Memory B cell (primary cell): ENCODE measurements around the gene SEMA5A.

Experiments
- ATAC-seq: fragments of 150-1000 bp; cut with Tn5 transposase; 2 replicates; pipeline ENCODE4 v1.10.0; 2021; ENCODE audit warnings: low read depth, mild to moderate bottlenecking, moderate library complexity
- DNase-seq, 2 donors: peaks; one replicate each; pipeline ENCODE4 v3.0.0; 2022; ENCODE audit warnings: low spot score in 2 of 2
- H3K27ac Mint-ChIP-seq: one replicate; pipeline ENCODE4 v1.8.0; 2022; ENCODE audit warnings: mild to moderate bottlenecking, moderate library complexity, mixed read lengths
- H3K27me3 Mint-ChIP-seq: one replicate; pipeline ENCODE4 v1.8.0; 2022; ENCODE audit warnings: mixed read lengths
- H3K36me3 Mint-ChIP-seq: one replicate; pipeline ENCODE4 v1.8.0; 2022; ENCODE audit warnings: mild to moderate bottlenecking, mixed read lengths
- H3K4me1 Mint-ChIP-seq: one replicate; pipeline ENCODE4 v1.8.0; 2022; ENCODE audit warnings: mixed read lengths
- H3K4me3 Mint-ChIP-seq: one replicate; pipeline ENCODE4 v1.8.0; 2022; ENCODE audit warnings: mild to moderate bottlenecking, moderate library complexity, mixed read lengths
- H3K9me3 Mint-ChIP-seq: one replicate; pipeline ENCODE4 v1.8.0; 2022; ENCODE audit warnings: mixed read lengths

The SEMA5A gene

GRCh38 chr5:9538504-9538903 lies 7.4 kb downstream of the SEMA5A start:
- no peak overlapping the region for H3K27ac Mint-ChIP-seq
- peaks cover 2% of the 10 kb centered on the region for H3K27me3 Mint-ChIP-seq
- no peaks in the 10 kb centered on the region for H3K9me3 Mint-ChIP-seq
- no peak for ATAC-seq
- no peak for DNase-seq
- no peaks in the 10 kb centered on the region for H3K4me1 Mint-ChIP-seq
- no peaks in the 10 kb centered on the region for H3K36me3 Mint-ChIP-seq
- H3K4me3 Mint-ChIP-seq, result no peak overlapping the region

- Mint-ChIP-seq H3K4me3 (no peak overlapping the region), H3K27me3 (no peaks in the 10 kb centered on the region), H3K36me3 (no peaks in the 10 kb centered on the region), H3K27ac (no peak overlapping the region), H3K9me3 (no peaks in the 10 kb centered on the region), H3K4me1 (no peaks in the 10 kb centered on the region)
- ATAC-seq (no peak), DNase-seq (no peak)
Measured at GRCh38 chr5:9537223-9538141, 8.4 kb downstream of the SEMA5A start.

- no peak overlapping the region for H3K4me3 Mint-ChIP-seq
- H3K9me3 Mint-ChIP-seq, result no peaks in the 10 kb centered on the region
- no peaks in the 10 kb centered on the region for H3K4me1 Mint-ChIP-seq
- H3K36me3 Mint-ChIP-seq, result no peaks in the 10 kb centered on the region
- ATAC-seq, result no peak
- DNase-seq, result no peak
- no peak overlapping the region for H3K27ac Mint-ChIP-seq
- H3K27me3 Mint-ChIP-seq, result no peaks in the 10 kb centered on the region
Measured at GRCh38 chr5:9536717-9537116, 9.2 kb downstream of the SEMA5A start.

- ATAC-seq, result no peak
- Mint-ChIP-seq H3K36me3 (no peaks in the 10 kb centered on the region), H3K27ac (no peak overlapping the region), H3K4me1 (no peaks in the 10 kb centered on the region), H3K9me3 (no peaks in the 10 kb centered on the region), H3K4me3 (no peak overlapping the region), H3K27me3 (no peaks in the 10 kb centered on the region)
- DNase-seq, result no peak
Measured at GRCh38 chr5:9534881-9535517, 10.9 kb downstream of the SEMA5A start.

GRCh38 chr5:9533562-9534364 lies 12.1 kb downstream of the SEMA5A start:
- no peaks in the 10 kb centered on the region for H3K4me1 Mint-ChIP-seq
- H3K9me3 Mint-ChIP-seq, result no peaks in the 10 kb centered on the region
- DNase-seq (no peak), ATAC-seq (no peak)
- H3K27ac Mint-ChIP-seq, result no peak overlapping the region
- no peak overlapping the region for H3K4me3 Mint-ChIP-seq
- H3K27me3 Mint-ChIP-seq, result no peaks in the 10 kb centered on the region
- H3K36me3 Mint-ChIP-seq, result no peaks in the 10 kb centered on the region

GRCh38 chr5:9533096-9533495 lies 12.8 kb downstream of the SEMA5A start:
- no peak for ATAC-seq
- Mint-ChIP-seq H3K27me3 (no peaks in the 10 kb centered on the region), H3K4me3 (no peak overlapping the region), H3K9me3 (no peaks in the 10 kb centered on the region), H3K36me3 (no peaks in the 10 kb centered on the region), H3K4me1 (no peaks in the 10 kb centered on the region), H3K27ac (no peak overlapping the region)
- DNase-seq, result no peak

GRCh38 chr5:9529513-9529912 lies 16.4 kb downstream of the SEMA5A start:
- DNase-seq (no peak), ATAC-seq (no peak)
- H3K27ac Mint-ChIP-seq, result no peak overlapping the region
- no peaks in the 10 kb centered on the region for H3K27me3 Mint-ChIP-seq
- H3K4me1 Mint-ChIP-seq, result no peaks in the 10 kb centered on the region
- no peak overlapping the region for H3K4me3 Mint-ChIP-seq
- H3K36me3 Mint-ChIP-seq, result no peaks in the 10 kb centered on the region
- H3K9me3 Mint-ChIP-seq, result no peaks in the 10 kb centered on the region

GRCh38 chr5:9529041-9529480 lies 16.8 kb downstream of the SEMA5A start:
- DNase-seq (no peak), ATAC-seq (no peak)
- Mint-ChIP-seq H3K27ac (no peak overlapping the region), H3K9me3 (no peaks in the 10 kb centered on the region), H3K36me3 (no peaks in the 10 kb centered on the region), H3K4me3 (no peak overlapping the region), H3K27me3 (no peaks in the 10 kb centered on the region), H3K4me1 (no peaks in the 10 kb centered on the region)

- no peak overlapping the region for H3K27ac Mint-ChIP-seq
- H3K9me3 Mint-ChIP-seq, result peaks cover 4% of the 10 kb centered on the region
- peaks cover 3% of the 10 kb centered on the region for H3K27me3 Mint-ChIP-seq
- no peaks in the 10 kb centered on the region for H3K4me1 Mint-ChIP-seq
- DNase-seq (no peak), ATAC-seq (no peak)
- no peak overlapping the region for H3K4me3 Mint-ChIP-seq
- no peaks in the 10 kb centered on the region for H3K36me3 Mint-ChIP-seq
Measured at GRCh38 chr5:9524941-9525340, 20.9 kb downstream of the SEMA5A start.

- no peak for ATAC-seq
- H3K27ac Mint-ChIP-seq, result no peak overlapping the region
- no peak overlapping the region for H3K4me3 Mint-ChIP-seq
- peaks cover 4% of the 10 kb centered on the region for H3K9me3 Mint-ChIP-seq
- no peak for DNase-seq
- H3K36me3 Mint-ChIP-seq, result no peaks in the 10 kb centered on the region
- peaks cover 4% of the 10 kb centered on the region for H3K27me3 Mint-ChIP-seq
- H3K4me1 Mint-ChIP-seq, result no peaks in the 10 kb centered on the region
Measured at GRCh38 chr5:9523090-9523823, 22.6 kb downstream of the SEMA5A start.

- Mint-ChIP-seq H3K4me1 (no peaks in the 10 kb centered on the region), H3K4me3 (no peak overlapping the region), H3K27me3 (peaks cover 4% of the 10 kb centered on the region), H3K27ac (no peak overlapping the region), H3K36me3 (no peaks in the 10 kb centered on the region), H3K9me3 (peaks cover 4% of the 10 kb centered on the region)
- DNase-seq (no peak), ATAC-seq (no peak)
Measured at GRCh38 chr5:9519537-9519936, 26.3 kb downstream of the SEMA5A start.

GRCh38 chr5:9516591-9516990 lies 29.3 kb downstream of the SEMA5A start:
- Mint-ChIP-seq H3K36me3 (no peaks in the 10 kb centered on the region), H3K9me3 (peaks cover 2% of the 10 kb centered on the region), H3K27me3 (peaks cover 6% of the 10 kb centered on the region), H3K4me1 (no peaks in the 10 kb centered on the region), H3K4me3 (no peak overlapping the region), H3K27ac (no peak overlapping the region)
- no peak for DNase-seq
- no peak for ATAC-seq

GRCh38 chr5:9515436-9515835 lies 30.4 kb downstream of the SEMA5A start:
- ATAC-seq (no peak), DNase-seq (no peak)
- Mint-ChIP-seq H3K27ac (no peak overlapping the region), H3K36me3 (no peaks in the 10 kb centered on the region), H3K9me3 (peaks cover 2% of the 10 kb centered on the region), H3K4me1 (no peaks in the 10 kb centered on the region), H3K27me3 (peaks cover 6% of the 10 kb centered on the region), H3K4me3 (no peak overlapping the region)
